ENCODE results near the gene PLCZ1.
"Not testable (repeated sequence)": the region's sequence is repeated elsewhere in the genome, so short reads cannot be mapped to it uniquely, and the experiment has no call there.

Gene PLCZ1

GRCh38 chr12:18700271-18700670 is 37.5 kb downstream of the PLCZ1 start:
- DNase-seq, result no peak

GRCh38 chr12:18696971-18697602 is 40.7 kb downstream of the PLCZ1 start:
- DNase-seq, result no peak

- DNase-seq, result not testable (repeated sequence)
These were observed 43.8 kb downstream of the PLCZ1 start for GRCh38 chr12:18693986-18694385.

GRCh38 chr12:18690653-18691052 is 47.2 kb downstream of the PLCZ1 start:
- DNase-seq, result no peak

GRCh38 chr12:18689771-18690170 is 48.0 kb downstream of the PLCZ1 start:
- no peak for DNase-seq

- DNase-seq, result no peak
These were observed 53.4 kb downstream of the PLCZ1 start for GRCh38 chr12:18684430-18684829.

GRCh38 chr12:18683327-18684013 is 54.3 kb downstream of the PLCZ1 start:
- no peak for DNase-seq

GRCh38 chr12:18681818-18682217 is 56.0 kb downstream of the PLCZ1 start:
- no peak for DNase-seq

GRCh38 chr12:18676996-18677588 is 60.7 kb downstream of the PLCZ1 start:
- no peak for DNase-seq

GRCh38 chr12:18676141-18676540 is 61.7 kb downstream of the PLCZ1 start:
- DNase-seq, result no peak

- DNase-seq, result no peak
These were observed 79.0 kb downstream of the PLCZ1 start for GRCh38 chr12:18658829-18659228.

- no peak for DNase-seq
These were observed 79.6 kb downstream of the PLCZ1 start for GRCh38 chr12:18658179-18658578.

GRCh38 chr12:18655351-18655750 is 82.5 kb downstream of the PLCZ1 start:
- DNase-seq, result no peak

GRCh38 chr12:18653465-18653864 is 84.3 kb downstream of the PLCZ1 start:
- DNase-seq, result no peak

GRCh38 chr12:18652596-18652995 is 85.2 kb downstream of the PLCZ1 start:
- no peak for DNase-seq

- DNase-seq, result no peak
These were observed 86.3 kb downstream of the PLCZ1 start for GRCh38 chr12:18651525-18651924.

GRCh38 chr12:18646286-18646890 is 91.4 kb downstream of the PLCZ1 start:
- DNase-seq, result no peak

- no peak for DNase-seq
These were observed 93.2 kb downstream of the PLCZ1 start for GRCh38 chr12:18644564-18644963.

- DNase-seq, result no peak
These were observed 94.1 kb downstream of the PLCZ1 start for GRCh38 chr12:18643681-18644080.

GRCh38 chr12:18640321-18640955 is 97.4 kb downstream of the PLCZ1 start:
- DNase-seq, result no peak

GRCh38 chr12:18634382-18634781 is 103.4 kb downstream of the PLCZ1 start:
- DNase-seq, result no peak

All from activated gamma-delta T cell (primary cell).